ENCODE results near the gene COX15. TPM values are rescaled to one million over a fixed set of nuclear protein-coding genes. Genes with fewer than 3 reads are reported as not detected.

COX15 gene
- total and polyA plus RNA-seq, 2 of the 8 experiments (the other 6 are each of a cell fraction or from before 2014, with no cell fraction given): 17.5 to 36.6 TPM

DNA sequence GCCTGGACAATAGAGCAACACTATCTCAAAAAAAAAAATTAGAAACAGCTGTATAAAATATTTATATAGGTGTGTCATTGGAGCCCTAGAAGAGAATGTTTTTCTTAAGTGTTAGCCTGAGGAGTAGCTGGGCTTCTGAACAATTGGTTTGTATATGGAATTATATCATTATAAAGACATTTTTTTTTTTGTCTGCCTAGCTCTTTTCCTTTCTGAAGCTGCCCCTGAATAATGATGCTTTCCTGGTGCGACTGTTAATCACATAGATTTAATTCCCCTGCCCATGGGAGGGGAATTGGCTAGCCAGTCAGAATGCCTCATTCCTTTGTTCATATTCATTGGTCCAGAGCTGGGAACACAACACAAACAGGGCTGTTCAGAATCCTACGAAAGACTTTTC, 36.6 kb upstream of the COX15 start (continued):
- TF ChIP-seq, protein P1, sequence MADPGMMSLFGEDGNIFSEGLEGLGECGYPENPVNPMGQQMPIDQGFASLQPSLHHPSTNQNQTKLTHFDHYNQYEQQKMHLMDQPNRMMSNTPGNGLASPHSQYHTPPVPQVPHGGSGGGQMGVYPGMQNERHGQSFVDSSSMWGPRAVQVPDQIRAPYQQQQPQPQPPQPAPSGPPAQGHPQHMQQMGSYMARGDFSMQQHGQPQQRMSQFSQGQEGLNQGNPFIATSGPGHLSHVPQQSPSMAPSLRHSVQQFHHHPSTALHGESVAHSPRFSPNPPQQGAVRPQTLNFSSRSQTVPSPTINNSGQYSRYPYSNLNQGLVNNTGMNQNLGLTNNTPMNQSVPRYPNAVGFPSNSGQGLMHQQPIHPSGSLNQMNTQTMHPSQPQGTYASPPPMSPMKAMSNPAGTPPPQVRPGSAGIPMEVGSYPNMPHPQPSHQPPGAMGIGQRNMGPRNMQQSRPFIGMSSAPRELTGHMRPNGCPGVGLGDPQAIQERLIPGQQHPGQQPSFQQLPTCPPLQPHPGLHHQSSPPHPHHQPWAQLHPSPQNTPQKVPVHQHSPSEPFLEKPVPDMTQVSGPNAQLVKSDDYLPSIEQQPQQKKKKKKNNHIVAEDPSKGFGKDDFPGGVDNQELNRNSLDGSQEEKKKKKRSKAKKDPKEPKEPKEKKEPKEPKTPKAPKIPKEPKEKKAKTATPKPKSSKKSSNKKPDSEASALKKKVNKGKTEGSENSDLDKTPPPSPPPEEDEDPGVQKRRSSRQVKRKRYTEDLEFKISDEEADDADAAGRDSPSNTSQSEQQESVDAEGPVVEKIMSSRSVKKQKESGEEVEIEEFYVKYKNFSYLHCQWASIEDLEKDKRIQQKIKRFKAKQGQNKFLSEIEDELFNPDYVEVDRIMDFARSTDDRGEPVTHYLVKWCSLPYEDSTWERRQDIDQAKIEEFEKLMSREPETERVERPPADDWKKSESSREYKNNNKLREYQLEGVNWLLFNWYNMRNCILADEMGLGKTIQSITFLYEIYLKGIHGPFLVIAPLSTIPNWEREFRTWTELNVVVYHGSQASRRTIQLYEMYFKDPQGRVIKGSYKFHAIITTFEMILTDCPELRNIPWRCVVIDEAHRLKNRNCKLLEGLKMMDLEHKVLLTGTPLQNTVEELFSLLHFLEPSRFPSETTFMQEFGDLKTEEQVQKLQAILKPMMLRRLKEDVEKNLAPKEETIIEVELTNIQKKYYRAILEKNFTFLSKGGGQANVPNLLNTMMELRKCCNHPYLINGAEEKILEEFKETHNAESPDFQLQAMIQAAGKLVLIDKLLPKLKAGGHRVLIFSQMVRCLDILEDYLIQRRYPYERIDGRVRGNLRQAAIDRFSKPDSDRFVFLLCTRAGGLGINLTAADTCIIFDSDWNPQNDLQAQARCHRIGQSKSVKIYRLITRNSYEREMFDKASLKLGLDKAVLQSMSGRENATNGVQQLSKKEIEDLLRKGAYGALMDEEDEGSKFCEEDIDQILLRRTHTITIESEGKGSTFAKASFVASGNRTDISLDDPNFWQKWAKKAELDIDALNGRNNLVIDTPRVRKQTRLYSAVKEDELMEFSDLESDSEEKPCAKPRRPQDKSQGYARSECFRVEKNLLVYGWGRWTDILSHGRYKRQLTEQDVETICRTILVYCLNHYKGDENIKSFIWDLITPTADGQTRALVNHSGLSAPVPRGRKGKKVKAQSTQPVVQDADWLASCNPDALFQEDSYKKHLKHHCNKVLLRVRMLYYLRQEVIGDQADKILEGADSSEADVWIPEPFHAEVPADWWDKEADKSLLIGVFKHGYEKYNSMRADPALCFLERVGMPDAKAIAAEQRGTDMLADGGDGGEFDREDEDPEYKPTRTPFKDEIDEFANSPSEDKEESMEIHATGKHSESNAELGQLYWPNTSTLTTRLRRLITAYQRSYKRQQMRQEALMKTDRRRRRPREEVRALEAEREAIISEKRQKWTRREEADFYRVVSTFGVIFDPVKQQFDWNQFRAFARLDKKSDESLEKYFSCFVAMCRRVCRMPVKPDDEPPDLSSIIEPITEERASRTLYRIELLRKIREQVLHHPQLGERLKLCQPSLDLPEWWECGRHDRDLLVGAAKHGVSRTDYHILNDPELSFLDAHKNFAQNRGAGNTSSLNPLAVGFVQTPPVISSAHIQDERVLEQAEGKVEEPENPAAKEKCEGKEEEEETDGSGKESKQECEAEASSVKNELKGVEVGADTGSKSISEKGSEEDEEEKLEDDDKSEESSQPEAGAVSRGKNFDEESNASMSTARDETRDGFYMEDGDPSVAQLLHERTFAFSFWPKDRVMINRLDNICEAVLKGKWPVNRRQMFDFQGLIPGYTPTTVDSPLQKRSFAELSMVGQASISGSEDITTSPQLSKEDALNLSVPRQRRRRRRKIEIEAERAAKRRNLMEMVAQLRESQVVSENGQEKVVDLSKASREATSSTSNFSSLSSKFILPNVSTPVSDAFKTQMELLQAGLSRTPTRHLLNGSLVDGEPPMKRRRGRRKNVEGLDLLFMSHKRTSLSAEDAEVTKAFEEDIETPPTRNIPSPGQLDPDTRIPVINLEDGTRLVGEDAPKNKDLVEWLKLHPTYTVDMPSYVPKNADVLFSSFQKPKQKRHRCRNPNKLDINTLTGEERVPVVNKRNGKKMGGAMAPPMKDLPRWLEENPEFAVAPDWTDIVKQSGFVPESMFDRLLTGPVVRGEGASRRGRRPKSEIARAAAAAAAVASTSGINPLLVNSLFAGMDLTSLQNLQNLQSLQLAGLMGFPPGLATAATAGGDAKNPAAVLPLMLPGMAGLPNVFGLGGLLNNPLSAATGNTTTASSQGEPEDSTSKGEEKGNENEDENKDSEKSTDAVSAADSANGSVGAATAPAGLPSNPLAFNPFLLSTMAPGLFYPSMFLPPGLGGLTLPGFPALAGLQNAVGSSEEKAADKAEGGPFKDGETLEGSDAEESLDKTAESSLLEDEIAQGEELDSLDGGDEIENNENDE (IDR thresholded peaks at IDR 0.05; ENCODE audit: insufficient replicate concordance, low read length): no peak
- no peak for TF ChIP-seq GTF2F1 (IDR thresholded peaks at IDR 0.05; ENCODE audit: borderline replicate concordance, low read depth, low read length)
- no peak for TF ChIP-seq NANOG (IDR thresholded peaks at IDR 0.05; ENCODE audit: insufficient read depth, low read depth, low read length, poor library complexity, severe bottlenecking)
- no peak for TF ChIP-seq BCL11A (IDR thresholded peaks at IDR 0.05; ENCODE audit: low read depth in 2 of 2, low read length in 2 of 2)
